K562 (cell line): ENCODE results near the gene TRDMT1. TPM values are rescaled to one million over a fixed set of nuclear protein-coding genes. Genes with fewer than 3 reads are reported as not detected.
A peak's percentile ranks its signal among the peaks of the same experiment; 100 is the strongest.

Experiments
- ARID4B ChIP-seq: sonication (generic); formaldehyde crosslinking; IDR thresholded peaks from 2 replicates; pipeline ENCODE4 v1.8.0; 2022; ENCODE audit warnings: mild to moderate bottlenecking, missing genetic modification reagents
- EHMT2 ChIP-seq: fragments of 450-650 bp; IDR thresholded peaks from 2 replicates; pipeline ENCODE4 v1.6.1; 2018; ENCODE audit warnings: antibody characterized with exemption
- FOXJ2 ChIP-seq: fragments of 200-800 bp; sonication (Bioruptor generic); IDR thresholded peaks from 2 replicates; pipeline ENCODE4 v1.6.1; 2016; ENCODE audit warnings: missing genetic modification characterization, missing compliant biosample characterization
- HBP1 ChIP-seq: fragments of 450-650 bp; formaldehyde crosslinking; IDR thresholded peaks from 2 replicates; pipeline ENCODE4 v1.4.0; 2022; ENCODE audit warnings: missing genetic modification characterization
- HNRNPUL1 ChIP-seq: fragments of 200-400 bp; formaldehyde crosslinking; IDR thresholded peaks from 2 replicates; pipeline ENCODE4 v1.6.1; 2017; ENCODE audit warnings: low read length
- PREB ChIP-seq: sonication (generic); formaldehyde crosslinking; IDR thresholded peaks from 2 replicates; pipeline ENCODE4 v1.8.1; 2023; ENCODE audit warnings: mild to moderate bottlenecking, missing genetic modification reagents
- PTBP1 ChIP-seq: fragments of 200-400 bp; formaldehyde crosslinking; IDR thresholded peaks from 2 replicates; pipeline ENCODE4 v1.6.1; 2017; ENCODE audit warnings: low read depth, low read length
- RERE ChIP-seq: sonication (generic); formaldehyde crosslinking; IDR thresholded peaks from 2 replicates; pipeline ENCODE4 v1.8.0; 2023; ENCODE audit warnings: missing genetic modification reagents, mild to moderate bottlenecking, borderline replicate concordance
- SP1 ChIP-seq: sonication (generic); formaldehyde crosslinking; IDR thresholded peaks from 2 replicates; pipeline ENCODE4 v1.8.1; 2022; ENCODE audit warnings: mild to moderate bottlenecking, missing genetic modification reagents
- WHSC1 ChIP-seq: IDR thresholded peaks from one replicate; pipeline ENCODE4 v1.6.1; 2012; ENCODE audit warnings: low read length, control low read depth, inconsistent platforms
- ZBTB34 ChIP-seq: fragments of 250-450 bp; sonication (Bioruptor Pico); IDR thresholded peaks from 2 replicates; pipeline ENCODE4 v1.8.0; 2021; ENCODE audit warnings: mild to moderate bottlenecking, moderate library complexity
- ZNF586 ChIP-seq: fragments of 450-650 bp; formaldehyde crosslinking; conservative IDR thresholded peaks from 2 replicates; pipeline ENCODE4 v1.4.0; 2020; ENCODE audit warnings: mild to moderate bottlenecking, moderate library complexity
- ZZZ3 ChIP-seq: fragments of 450-650 bp; IDR thresholded peaks from 2 replicates; pipeline ENCODE4 v1.6.1; 2016; ENCODE audit warnings: antibody characterized with exemption, mild to moderate bottlenecking, moderate library complexity
- polyA plus RNA-seq, 8 experiments: library from polyadenylated mRNA; depleted of rRNA in 4 of 8; stranded (reverse) in 5 of 8; unstranded in 3 of 8; fragments of >200 nt; fragmentation: Nextera tagmentation in 2 of 8; fragmentation: Illumina TruSeq in 1 of 8; extraction: Ambion mirVana in 2 of 8; extraction: Trizol in 1 of 8; gene quantifications; 2 replicates each; pipeline versions ENCODE4 v1.2.1 to v1.2.3, GENCODE V29; 2011 to 2014; ENCODE audit warnings: inconsistent platforms in 1 of 8, missing spikeins in 1 of 8
- total RNA-seq, 7 experiments: library from RNA; depleted of rRNA in 6 of 7; stranded (reverse); fragments of >200 nt in 6 of 7; fragmentation: Illumina TruSeq in 2 of 7; extraction: Trizol in 2 of 7; gene quantifications; 2 replicates each; pipeline versions ENCODE4 v1.2.1 to v1.2.3, GENCODE V29; 2011 to 2021; ENCODE audit warnings: low replicate concordance in 1 of 7

Gene TRDMT1
- total and polyA plus RNA-seq, 9 of the 15 experiments (the other 6 are each of a cell fraction or from before 2014, with no cell fraction given): 5.4 to 12.6 (median 9.3) TPM

- no peak for TF ChIP-seq RERE (CRISPR knock-in tag)
- no peak for TF ChIP-seq ZBTB34 (CRISPR knock-in tag)
- no peak for TF ChIP-seq EHMT2
- TF ChIP-seq HNRNPUL1: no peak
- TF ChIP-seq PTBP1: no peak
- TF ChIP-seq HBP1 (CRISPR knock-in tag): no peak
- TF ChIP-seq WHSC1: no peak
- no peak for TF ChIP-seq PREB (CRISPR knock-in tag)
- TF ChIP-seq ZNF586: peak; percentile 71; the same call in 1 of the 2 replicates
- no peak for TF ChIP-seq ZZZ3
- TF ChIP-seq SP1 (CRISPR knock-in tag): no peak
- TF ChIP-seq ARID4B (CRISPR knock-in tag): no peak
- TF ChIP-seq FOXJ2 (tag): peak; percentile 87
Observed at GRCh38 chr10:17216217-17216900, 14.9 kb upstream of the TRDMT1 start (continued).
